GM12892 (cell line): ENCODE results near the gene EFCAB13.

Experiments used
- POLR2A ChIP-seq: IDR thresholded peaks from 2 replicates; pipeline ENCODE4 v1.6.1; 2011; ENCODE audit warnings: low read depth, low read length, control low read depth
- POLR2AphosphoS5 ChIP-seq: IDR thresholded peaks from 2 replicates; pipeline ENCODE4 v1.6.1; 2011; ENCODE audit warnings: low read depth, low read length, control low read depth

- TF ChIP-seq POLR2AphosphoS5, result no peak
- no peak for TF ChIP-seq POLR2A
These were observed 49.3 kb upstream of the EFCAB13 start for GRCh38 chr17:47274319-47275069.
